ENCODE data around the gene ZIC1.
A peak's percentile ranks its signal among the peaks of the same experiment; 100 is the strongest.

Gene ZIC1

GRCh38 chr3:147395899-147396711, 13.1 kb upstream of the ZIC1 start:
- DNase-seq: peak; percentile 77

DNA sequence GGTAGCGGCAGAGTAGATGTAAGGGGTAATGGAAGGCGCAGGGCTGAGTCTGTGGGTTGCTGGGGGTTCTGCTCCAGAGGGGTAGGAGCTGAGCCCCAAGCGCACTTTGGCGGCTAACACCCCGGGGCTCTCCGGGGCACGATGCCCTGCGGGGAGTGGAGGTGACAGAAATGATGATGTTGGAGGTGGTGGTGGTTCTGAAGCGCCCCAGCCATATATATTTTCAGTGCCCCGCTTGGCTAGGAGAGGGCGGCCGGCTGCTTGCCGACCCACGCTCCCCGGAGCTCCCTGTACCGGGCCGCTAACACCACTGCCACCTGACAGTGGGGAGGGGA, 12.5 kb upstream of the ZIC1 start:
- DNase-seq: no peak

- peak; percentile 93 for DNase-seq
Measured at GRCh38 chr3:147397155-147397874, 11.8 kb upstream of the ZIC1 start.

DNA sequence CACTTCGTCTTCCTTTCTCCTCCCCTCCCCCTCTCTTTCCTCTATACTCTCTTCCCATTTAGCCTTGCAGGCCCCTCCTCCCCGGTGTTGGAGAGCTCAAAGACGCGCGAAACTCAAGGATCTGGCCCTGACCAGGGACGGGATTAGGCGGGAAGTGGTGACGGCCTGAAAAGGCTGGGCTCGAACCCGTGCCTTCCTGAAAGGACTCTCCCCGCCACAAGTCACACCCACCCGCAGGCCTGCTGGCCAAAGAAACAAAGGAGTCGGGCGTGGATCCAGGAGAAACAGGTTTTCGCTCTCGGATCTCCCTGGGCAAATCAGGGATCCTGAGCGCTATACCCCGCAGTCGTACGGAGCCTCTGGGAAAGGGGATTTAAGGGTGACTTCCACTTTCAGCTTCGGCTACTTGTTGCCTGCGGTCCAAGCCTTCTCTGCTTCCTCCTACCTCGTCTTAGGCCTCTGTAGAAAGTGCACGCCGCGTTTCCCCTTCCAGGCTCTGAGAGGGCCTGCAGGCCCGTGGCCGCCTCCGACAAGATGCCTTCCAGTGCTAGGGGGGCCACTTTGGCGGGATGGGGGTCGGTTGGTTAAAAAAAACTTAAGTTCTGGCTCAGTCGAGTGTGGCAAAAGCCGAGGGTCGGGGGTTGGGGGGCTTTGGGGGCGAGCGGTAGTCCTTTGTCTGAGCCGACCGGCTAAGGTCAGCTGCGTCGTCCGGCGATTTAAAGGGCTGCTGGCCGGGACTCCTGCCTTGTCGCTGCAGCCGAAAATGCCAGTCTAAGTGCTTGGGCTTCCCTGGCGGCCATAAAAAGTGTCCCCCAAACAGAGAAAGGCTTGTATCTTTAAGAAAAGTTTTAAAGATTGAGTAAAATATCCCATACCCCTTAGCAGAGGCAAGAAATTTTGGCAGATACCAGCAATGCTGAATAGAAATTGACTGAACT, 11.0 kb upstream of the ZIC1 start:
- DNase-seq: peak; percentile 77

GRCh38 chr3:147398813-147399534, 10.2 kb upstream of the ZIC1 start:
- peak; percentile 34 for DNase-seq

DNA sequence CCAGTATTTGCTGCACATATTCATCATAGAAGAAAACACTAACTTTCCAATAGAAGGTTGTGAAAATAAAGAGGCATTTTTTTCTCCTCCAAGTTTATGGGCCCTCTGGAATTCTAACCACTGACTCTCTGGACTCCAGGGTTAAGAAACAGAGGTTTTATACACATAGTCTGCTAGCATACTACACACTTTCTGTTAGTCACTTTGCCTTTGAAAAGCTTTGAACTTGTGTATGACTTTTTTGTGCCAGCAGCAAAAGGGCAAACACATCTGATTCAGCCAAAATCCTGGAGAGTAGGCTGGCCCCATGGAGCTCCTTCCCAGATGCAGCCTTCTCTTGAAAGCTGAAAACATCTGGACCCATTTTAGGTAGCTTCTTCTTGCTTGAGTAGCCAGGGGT, 9.1 kb upstream of the ZIC1 start:
- no peak for DNase-seq

DNA sequence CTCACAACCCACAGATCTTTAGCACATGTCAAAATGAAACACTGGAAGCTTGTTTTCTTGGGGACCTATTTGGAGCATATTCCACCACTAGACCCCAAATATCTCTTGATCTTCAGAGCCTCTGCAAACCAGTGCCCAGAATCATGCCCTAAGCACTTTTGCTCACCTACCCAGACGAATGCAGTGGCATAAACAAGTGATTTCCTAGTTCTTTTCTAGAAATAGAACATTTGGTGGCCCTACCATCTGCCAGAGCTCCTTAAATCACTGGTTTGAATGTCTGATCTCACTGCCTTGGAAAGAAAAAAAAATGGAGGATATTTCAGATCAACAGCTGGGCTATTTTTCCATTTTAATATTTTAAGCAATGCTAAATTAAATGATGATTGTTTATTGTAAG, 8.2 kb upstream of the ZIC1 start:
- DNase-seq: no peak

GRCh38 chr3:147401421-147401820, 7.7 kb upstream of the ZIC1 start:
- no peak for DNase-seq

DNA sequence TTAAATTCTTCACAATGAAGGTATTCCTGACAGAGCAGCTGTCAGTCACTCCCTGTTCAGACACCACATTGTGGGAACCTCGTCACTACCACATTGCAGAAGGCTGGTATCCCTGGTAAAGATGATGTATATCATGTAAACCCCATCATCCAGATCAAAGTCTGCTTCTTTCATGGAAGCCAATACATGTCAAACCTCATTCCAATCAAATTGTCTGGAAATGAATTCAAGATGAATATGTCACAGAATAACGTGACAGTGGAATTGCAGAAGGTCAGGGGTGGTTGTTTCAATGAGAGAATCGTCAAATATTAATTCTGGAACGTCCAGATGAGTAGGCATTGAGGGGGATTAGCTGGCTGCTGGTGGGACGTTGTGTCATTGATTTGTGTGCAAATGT, 7.0 kb upstream of the ZIC1 start:
- peak; percentile 66 for DNase-seq

- DNase-seq: no peak
Measured at GRCh38 chr3:147403511-147403910, 5.7 kb upstream of the ZIC1 start.

DNA sequence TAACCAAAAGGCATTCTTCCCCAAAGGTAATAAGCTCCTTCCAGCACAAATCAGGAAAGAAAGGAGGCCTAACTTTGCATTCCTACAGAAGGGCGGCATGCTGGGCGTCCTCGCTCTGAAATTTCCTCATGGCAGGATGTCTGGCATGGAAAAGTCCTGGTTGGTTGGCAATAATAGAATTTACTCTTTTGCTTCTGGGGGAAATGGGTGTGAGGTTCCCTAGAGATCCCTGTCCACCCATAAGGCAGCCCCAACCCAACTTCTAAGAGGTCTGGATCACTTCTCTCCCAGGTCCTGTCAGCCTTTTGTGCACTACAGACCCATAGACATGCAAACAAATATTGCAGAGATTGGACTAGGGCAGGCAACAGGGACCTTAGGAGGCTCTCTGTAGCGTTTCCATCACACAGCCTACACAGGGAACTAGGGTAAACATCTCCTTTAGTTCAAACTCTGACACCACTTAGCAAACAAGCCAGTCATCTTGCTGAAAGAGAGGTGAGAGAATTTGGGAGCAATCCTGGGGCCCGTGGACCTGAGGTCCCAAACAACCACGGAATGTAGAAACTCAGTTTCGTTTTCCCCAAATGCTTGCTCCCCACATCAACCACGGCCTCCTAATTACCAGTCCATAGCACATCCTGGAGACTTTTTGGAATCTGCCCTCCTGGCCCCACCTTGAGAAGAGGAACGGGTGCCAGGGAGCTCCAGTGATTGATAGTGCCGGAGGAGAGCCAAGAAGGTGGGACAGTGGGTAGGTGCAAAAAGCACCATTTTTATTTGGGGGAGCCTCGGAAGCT, 5.0 kb upstream of the ZIC1 start:
- DNase-seq: no peak

- no peak for DNase-seq
Measured at GRCh38 chr3:147404800-147405230, 4.3 kb upstream of the ZIC1 start.

DNA sequence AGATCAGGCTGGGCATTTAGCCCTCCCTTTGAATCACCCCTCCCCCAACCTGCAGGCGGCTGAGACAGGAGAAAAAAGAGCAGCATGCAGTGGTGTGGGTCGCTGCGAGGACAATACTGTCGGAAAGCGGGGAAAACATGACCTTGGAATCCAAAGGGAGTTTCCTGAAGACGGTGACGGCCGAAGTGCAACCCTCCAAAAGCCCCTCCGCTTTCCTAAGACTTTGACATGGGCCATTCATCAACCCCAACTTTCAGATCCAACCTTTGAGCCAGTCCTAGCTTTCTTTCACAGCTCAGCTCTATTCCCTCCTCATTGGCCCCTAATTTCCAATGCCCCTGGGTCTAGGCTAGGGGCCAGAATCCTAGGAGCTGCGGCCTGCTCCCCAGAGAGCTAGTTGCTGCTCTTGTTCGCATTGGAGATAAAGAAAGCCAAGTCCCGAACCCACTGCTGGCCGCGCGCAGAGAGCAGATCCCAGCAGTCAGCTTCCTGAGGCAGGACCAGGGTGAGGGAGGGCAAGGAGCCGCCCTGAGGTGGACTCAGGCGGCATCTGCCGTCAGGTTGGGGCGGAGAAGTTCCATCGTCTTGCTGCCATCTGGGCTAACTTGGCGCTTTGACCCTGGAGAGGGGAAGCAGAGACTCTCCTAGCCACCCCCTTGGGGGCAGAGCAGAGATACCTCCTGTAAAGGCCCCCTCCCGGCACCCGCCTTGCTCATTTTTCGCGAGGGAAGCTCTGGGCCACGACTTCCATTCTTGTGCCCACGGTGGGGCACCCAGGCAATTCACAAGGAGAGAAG, 3.7 kb upstream of the ZIC1 start:
- DNase-seq: peak; percentile 51

- DNase-seq: peak; percentile 64
Measured at GRCh38 chr3:147406028-147406931, 2.9 kb upstream of the ZIC1 start, which contains the start of gene ZIC4. ZIC4 (minus strand) TSS chr3:147406543; CDS start chr3:147402797, 3,746 bp downstream.

GRCh38 chr3:147407114-147407497, 2.1 kb upstream of the ZIC1 start:
- DNase-seq: no peak

DNA sequence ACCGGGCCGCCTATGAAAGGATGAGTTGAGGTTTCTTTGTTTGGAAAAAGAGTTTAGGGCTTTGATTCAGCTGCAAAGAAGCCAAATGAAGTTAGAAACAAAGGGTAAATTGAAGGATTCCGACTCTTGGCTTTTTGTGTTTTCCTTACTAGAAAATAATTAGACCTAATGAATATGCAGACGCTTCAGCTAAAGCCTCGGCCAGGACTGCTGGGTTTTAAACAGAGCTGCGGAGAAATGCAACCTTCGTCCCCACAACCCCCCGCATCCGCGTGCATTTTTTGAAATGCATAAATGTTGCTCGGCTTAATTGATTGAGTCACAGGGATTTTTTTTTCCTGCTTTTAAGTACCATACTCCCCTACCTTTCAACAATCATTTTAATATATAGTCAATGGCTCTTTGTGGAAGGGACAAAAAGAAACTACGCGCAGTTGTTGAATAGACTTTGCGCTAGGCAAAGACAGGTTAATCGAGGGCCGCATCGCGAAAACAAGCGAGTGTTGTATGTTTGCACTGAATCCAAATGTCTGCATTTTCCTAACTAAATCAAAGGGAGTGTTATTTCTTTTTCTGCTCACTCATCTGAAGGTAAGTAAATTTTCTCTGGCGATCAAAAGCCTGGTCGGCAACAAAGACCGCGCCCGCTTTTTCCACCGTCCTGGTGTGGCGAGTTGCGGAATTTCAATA, 1.5 kb upstream of the ZIC1 start:
- peak; percentile 85 for DNase-seq

GRCh38 chr3:147408188-147409100, 721 bp upstream of the ZIC1 start:
- DNase-seq: peak; percentile 82

DNA sequence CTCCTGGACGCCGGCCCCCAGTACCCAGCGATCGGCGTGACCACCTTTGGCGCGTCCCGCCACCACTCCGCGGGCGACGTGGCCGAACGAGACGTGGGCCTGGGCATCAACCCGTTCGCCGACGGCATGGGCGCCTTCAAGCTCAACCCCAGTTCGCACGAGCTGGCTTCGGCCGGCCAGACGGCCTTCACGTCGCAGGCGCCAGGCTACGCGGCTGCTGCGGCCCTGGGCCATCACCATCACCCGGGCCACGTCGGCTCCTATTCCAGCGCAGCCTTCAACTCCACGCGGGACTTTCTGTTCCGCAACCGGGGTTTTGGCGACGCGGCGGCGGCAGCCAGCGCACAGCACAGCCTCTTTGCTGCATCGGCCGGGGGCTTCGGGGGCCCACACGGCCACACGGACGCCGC, 956 bp downstream of the ZIC1 start:
- DNase-seq: no peak

Data from eye (tissue), 1 donor.